Loucy (cell line): Measurements from ENCODE around the gene HSBP1L1.

Source experiments
- CTCF ChIP-seq: fragments of 200-600 bp; sonication (generic); conservative IDR thresholded peaks from 2 replicates; pipeline ENCODE4 v1.5.1; 2014; ENCODE audit warnings: mild to moderate bottlenecking, antibody characterized with exemption, low read length
- EZH2phosphoT487 ChIP-seq: fragments of 200-600 bp; IDR thresholded peaks from 2 replicates; pipeline ENCODE4 v1.6.1; 2018; ENCODE audit warnings: antibody characterized with exemption, mild to moderate bottlenecking, moderate library complexity, borderline replicate concordance

GRCh38 chr18:79970419-79971133 is 6.1 kb downstream of the HSBP1L1 start:
- TF ChIP-seq CTCF (no peak), EZH2phosphoT487 (no peak)
